ENCODE data around the gene NACAD.

Gene NACAD

GRCh38 chr7:45073031-45073785 is 15.6 kb downstream of the NACAD start:
- no peak for DNase-seq

- no peak for DNase-seq
These were observed 16.4 kb downstream of the NACAD start for GRCh38 chr7:45072131-45073030.

- DNase-seq, result no peak
These were observed 17.2 kb downstream of the NACAD start for GRCh38 chr7:45071528-45071927.

- no peak for DNase-seq
These were observed 18.5 kb downstream of the NACAD start for GRCh38 chr7:45070254-45070642.

- no peak for DNase-seq
These were observed 19.1 kb downstream of the NACAD start for GRCh38 chr7:45069444-45070253.

GRCh38 chr7:45068236-45069023 is 20.3 kb downstream of the NACAD start:
- DNase-seq, result no peak

GRCh38 chr7:45067582-45067981 is 21.2 kb downstream of the NACAD start:
- no peak for DNase-seq

GRCh38 chr7:45066409-45066808 is 22.4 kb downstream of the NACAD start:
- DNase-seq, result no peak

- no peak for DNase-seq
These were observed 23.5 kb downstream of the NACAD start for GRCh38 chr7:45065031-45065995.

- DNase-seq, result no peak
These were observed 24.6 kb downstream of the NACAD start for GRCh38 chr7:45064047-45064725.

GRCh38 chr7:45061806-45062425 is 26.9 kb downstream of the NACAD start:
- no peak for DNase-seq

- DNase-seq, result no peak
These were observed 27.4 kb downstream of the NACAD start for GRCh38 chr7:45061352-45061751.

GRCh38 chr7:45060295-45060694 is 28.5 kb downstream of the NACAD start:
- no peak for DNase-seq

GRCh38 chr7:45057878-45058277 is 30.9 kb downstream of the NACAD start:
- no peak for DNase-seq

GRCh38 chr7:45055594-45056219 is 33.1 kb downstream of the NACAD start:
- no peak for DNase-seq

GRCh38 chr7:45055016-45055415 is 33.8 kb downstream of the NACAD start:
- no peak for DNase-seq

- no peak for DNase-seq
These were observed 34.3 kb downstream of the NACAD start for GRCh38 chr7:45054442-45054841.

GRCh38 chr7:45053941-45054340 is 34.8 kb downstream of the NACAD start:
- DNase-seq, result no peak

- DNase-seq, result no peak
These were observed 35.4 kb downstream of the NACAD start for GRCh38 chr7:45053401-45053800.

All from fibroblast of skin of back (primary cell).